Measurements from ENCODE around the gene RIMBP2. TPM values are rescaled to one million over a fixed set of nuclear protein-coding genes. Genes with fewer than 3 reads are reported as not detected.

RIMBP2 gene
- total and polyA plus RNA-seq, 2 experiments from 2014 or later = 0.31 to 0.37 TPM

- no peak for TF ChIP-seq ZNF462 (CRISPR knock-in tag; IDR thresholded peaks at IDR 0.05)
- no peak for TF ChIP-seq NANOG (IDR thresholded peaks at IDR 0.05; ENCODE audit: borderline replicate concordance)
- no peak for TF ChIP-seq EZH2phosphoT487 (IDR thresholded peaks at IDR 0.05; ENCODE audit: unreplicated experiment)
- TF ChIP-seq STAT1 (IDR thresholded peaks at IDR 0.05; ENCODE audit: unreplicated experiment) = no peak
- TF ChIP-seq ZNF331 (CRISPR knock-in tag; IDR thresholded peaks at IDR 0.05; ENCODE audit: low read depth) = no peak
These were observed 276.8 kb downstream of the RIMBP2 start (continued) for GRCh38 chr12:130439250-130439649.

DNA sequence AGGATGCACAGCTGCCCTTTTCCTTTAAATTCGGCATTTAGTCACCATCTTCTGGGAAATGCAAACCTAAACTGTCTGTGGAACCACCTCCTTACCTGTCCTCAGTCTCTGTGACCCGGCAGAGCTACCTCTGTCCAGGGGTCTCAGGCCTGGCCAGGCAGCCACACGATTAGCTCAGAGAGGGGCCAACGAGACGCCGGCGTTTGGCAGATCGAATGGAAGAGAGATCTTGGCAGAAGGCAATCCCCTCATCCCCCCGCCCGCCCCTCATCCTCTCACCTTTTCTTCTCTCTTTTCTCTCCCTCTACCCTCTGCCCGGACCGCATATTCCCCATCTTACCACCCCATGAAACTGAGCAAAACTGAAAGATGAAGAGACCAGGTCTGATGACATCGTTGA is 277.4 kb downstream of the RIMBP2 start:
- DNase-seq (ENCODE audit: low spot score) (no peak), ATAC-seq (no peak)
- Mint-ChIP-seq H3K4me1 (no peaks in the 10 kb centered on the region), H3K36me3 (ENCODE audit: low read depth) (peaks cover 41% of the 10 kb centered on the region), H3K9me3 (peaks cover 89% of the 10 kb centered on the region), H3K27ac (no peak overlapping the region), H3K27me3 (ENCODE audit: insufficient read depth, low read depth, poor library complexity) (peaks cover 7% of the 10 kb centered on the region), H3K4me3 (no peak overlapping the region)
- no peaks in the 10 kb centered on the region for H3K79me2 ChIP-seq (replicated peaks; ENCODE audit: insufficient read depth)
- H3K27me3 ChIP-seq (ENCODE audit: insufficient read depth) = no peaks in the 10 kb centered on the region
- no peaks in the 10 kb centered on the region for H4K20me1 ChIP-seq (replicated peaks; ENCODE audit: insufficient read depth)
- TF ChIP-seq EZH2phosphoT487 (IDR thresholded peaks at IDR 0.05; ENCODE audit: unreplicated experiment) (no peak), EZH2 (IDR thresholded peaks at IDR 0.05; ENCODE audit: low read depth, unreplicated experiment) (no peak), POLR2AphosphoS5 (IDR thresholded peaks at IDR 0.05; ENCODE audit: low read depth) (no peak), JUNB (IDR thresholded peaks at IDR 0.05; ENCODE audit: unreplicated experiment) (no peak), CTCF (conservative IDR thresholded peaks at IDR 0.05; ENCODE audit: low read depth in 2 of 2) (no peak)
- TF ChIP-seq, protein P1, sequence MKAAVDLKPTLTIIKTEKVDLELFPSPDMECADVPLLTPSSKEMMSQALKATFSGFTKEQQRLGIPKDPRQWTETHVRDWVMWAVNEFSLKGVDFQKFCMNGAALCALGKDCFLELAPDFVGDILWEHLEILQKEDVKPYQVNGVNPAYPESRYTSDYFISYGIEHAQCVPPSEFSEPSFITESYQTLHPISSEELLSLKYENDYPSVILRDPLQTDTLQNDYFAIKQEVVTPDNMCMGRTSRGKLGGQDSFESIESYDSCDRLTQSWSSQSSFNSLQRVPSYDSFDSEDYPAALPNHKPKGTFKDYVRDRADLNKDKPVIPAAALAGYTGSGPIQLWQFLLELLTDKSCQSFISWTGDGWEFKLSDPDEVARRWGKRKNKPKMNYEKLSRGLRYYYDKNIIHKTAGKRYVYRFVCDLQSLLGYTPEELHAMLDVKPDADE (IDR thresholded peaks at IDR 0.05) = no peak
- TF ChIP-seq, protein P2, sequence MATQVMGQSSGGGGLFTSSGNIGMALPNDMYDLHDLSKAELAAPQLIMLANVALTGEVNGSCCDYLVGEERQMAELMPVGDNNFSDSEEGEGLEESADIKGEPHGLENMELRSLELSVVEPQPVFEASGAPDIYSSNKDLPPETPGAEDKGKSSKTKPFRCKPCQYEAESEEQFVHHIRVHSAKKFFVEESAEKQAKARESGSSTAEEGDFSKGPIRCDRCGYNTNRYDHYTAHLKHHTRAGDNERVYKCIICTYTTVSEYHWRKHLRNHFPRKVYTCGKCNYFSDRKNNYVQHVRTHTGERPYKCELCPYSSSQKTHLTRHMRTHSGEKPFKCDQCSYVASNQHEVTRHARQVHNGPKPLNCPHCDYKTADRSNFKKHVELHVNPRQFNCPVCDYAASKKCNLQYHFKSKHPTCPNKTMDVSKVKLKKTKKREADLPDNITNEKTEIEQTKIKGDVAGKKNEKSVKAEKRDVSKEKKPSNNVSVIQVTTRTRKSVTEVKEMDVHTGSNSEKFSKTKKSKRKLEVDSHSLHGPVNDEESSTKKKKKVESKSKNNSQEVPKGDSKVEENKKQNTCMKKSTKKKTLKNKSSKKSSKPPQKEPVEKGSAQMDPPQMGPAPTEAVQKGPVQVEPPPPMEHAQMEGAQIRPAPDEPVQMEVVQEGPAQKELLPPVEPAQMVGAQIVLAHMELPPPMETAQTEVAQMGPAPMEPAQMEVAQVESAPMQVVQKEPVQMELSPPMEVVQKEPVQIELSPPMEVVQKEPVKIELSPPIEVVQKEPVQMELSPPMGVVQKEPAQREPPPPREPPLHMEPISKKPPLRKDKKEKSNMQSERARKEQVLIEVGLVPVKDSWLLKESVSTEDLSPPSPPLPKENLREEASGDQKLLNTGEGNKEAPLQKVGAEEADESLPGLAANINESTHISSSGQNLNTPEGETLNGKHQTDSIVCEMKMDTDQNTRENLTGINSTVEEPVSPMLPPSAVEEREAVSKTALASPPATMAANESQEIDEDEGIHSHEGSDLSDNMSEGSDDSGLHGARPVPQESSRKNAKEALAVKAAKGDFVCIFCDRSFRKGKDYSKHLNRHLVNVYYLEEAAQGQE (IDR thresholded peaks at IDR 0.05; ENCODE audit: unreplicated experiment) = no peak
- H3K4me2 ChIP-seq = no peak overlapping the region
- H3K4me3 ChIP-seq = no peak overlapping the region
- H3F3A ChIP-seq (replicated peaks; ENCODE audit: low read depth) = no peaks in the 10 kb centered on the region
- no peak overlapping the region for H3K27ac ChIP-seq (ENCODE audit: low read depth)
- no peak overlapping the region for H2AFZ ChIP-seq
- no peaks in the 10 kb centered on the region for H3K36me3 ChIP-seq (ENCODE audit: insufficient read depth)
- H3K4me1 ChIP-seq (ENCODE audit: insufficient read depth) = no peaks in the 10 kb centered on the region
- H3K9me2 ChIP-seq (ENCODE audit: insufficient read depth) = no peaks in the 10 kb centered on the region
